Retinal pigment epithelial cell (primary cell): ENCODE measurements around the gene SEC61A2.
A peak's percentile ranks its signal among the peaks of the same experiment; 100 is the strongest.

Experiments
- DNase-seq: peaks from one replicate; pipeline ENCODE4 v3.0.0-alpha.2; 2010; ENCODE audit warnings: low read depth
- H3K4me3 ChIP-seq: 2 replicates; pipeline ENCODE4 v1.5.1; 2011; ENCODE audit warnings: mild to moderate bottlenecking, low read length, control low read depth, moderate library complexity
- TF ChIP-seq, protein P1 (sequence below): conservative IDR thresholded peaks from 2 replicates; pipeline ENCODE4 v1.5.1; 2011; ENCODE audit warnings: low read depth, low read length, control low read depth, inconsistent platforms

SEC61A2 gene

DNA sequence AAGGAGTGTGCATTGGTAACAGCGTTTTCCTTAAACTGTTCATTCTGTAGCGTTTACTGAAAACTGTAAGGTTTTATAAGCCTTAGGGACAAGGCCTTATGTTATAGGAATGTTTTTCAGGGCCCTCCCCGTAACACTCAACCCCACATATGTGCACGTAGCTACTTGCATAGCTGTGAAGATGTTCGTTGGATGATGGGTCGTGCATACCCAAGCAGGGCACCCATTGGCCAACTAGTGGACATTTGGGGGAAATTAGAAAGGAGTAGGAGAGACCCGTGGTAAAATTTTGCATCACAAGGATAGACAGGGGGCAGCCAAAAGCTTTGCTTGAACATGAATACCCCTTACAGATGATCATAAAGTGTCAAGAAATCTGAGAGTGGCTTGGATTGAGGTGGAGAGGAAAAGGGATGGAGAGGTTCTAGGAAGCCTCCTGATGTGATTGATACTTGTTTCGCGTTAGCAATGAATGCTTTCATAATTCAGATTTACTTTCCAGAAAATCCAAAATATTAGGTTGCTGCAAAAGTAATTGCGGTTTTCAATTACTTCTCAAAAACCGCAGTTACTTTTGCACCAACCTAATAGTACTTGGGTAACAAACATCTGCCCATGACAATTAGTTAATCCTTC, 878 bp downstream of the SEC61A2 start:
- TF ChIP-seq, protein P1, sequence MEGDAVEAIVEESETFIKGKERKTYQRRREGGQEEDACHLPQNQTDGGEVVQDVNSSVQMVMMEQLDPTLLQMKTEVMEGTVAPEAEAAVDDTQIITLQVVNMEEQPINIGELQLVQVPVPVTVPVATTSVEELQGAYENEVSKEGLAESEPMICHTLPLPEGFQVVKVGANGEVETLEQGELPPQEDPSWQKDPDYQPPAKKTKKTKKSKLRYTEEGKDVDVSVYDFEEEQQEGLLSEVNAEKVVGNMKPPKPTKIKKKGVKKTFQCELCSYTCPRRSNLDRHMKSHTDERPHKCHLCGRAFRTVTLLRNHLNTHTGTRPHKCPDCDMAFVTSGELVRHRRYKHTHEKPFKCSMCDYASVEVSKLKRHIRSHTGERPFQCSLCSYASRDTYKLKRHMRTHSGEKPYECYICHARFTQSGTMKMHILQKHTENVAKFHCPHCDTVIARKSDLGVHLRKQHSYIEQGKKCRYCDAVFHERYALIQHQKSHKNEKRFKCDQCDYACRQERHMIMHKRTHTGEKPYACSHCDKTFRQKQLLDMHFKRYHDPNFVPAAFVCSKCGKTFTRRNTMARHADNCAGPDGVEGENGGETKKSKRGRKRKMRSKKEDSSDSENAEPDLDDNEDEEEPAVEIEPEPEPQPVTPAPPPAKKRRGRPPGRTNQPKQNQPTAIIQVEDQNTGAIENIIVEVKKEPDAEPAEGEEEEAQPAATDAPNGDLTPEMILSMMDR: peak; percentile 66
- H3K4me3 ChIP-seq: peak overlapping the region; percentile 92
- peak; percentile 23 for DNase-seq

DNA sequence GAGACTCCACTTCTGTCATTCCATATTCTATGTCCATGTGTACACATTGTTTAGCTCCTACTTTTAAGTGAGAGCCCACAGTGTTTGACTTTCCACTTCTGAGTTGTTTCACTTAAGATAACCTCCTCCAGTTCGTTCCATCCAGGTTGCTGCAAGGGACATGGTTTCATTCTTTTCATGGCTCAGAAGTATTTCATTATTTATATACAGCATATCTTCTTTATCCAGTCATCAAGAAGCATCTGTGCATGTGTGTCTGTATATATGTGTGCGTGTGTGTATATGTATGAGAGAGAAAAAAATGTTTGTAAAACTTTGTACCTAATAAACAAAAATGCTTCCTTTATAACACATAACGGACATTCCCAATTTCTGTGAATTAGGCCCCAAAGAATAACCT, 6.2 kb downstream of the SEC61A2 start:
- TF ChIP-seq, protein P1: no peak
- no peak for DNase-seq
- no peak overlapping the region for H3K4me3 ChIP-seq

DNA sequence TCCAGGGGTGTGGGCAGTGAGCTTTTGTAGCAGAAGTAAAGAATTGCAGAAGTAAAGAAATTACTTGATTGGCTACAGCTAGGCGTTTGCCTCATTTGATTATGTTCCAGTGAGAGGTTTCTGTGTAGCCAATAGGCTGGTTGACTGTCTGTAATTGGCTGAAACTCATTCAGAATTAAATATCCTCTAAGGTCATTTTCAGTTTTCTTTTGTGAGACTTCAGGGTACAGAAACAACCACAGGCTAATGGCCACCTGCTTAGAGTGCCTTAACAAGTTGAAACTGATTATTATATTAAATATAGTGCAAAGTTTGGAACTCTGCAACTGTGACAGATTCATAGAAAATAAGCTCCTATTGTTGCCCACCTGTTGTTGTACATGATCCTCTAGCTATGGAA, 10.6 kb downstream of the SEC61A2 start:
- TF ChIP-seq, protein P1: no peak
- no peak for DNase-seq

DNA sequence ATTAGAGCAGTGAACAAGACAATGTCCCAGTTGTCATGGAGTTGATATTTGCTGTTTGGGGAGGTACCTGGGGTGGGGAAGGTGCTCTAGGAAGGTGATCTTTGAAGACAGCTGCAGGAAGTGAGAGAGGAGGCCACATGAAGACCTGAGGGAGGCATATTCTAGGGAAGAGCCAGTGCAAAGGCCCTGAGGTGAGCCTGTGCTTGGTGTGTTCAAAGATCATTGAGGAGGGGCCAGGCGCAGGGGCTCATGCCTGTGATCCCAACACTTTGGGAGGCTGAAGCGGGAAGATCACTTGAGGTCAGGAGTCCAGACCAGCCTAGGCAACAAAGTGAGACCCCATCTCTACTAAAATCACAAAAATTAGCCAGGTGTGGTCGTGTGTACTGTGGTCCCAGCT, 15.1 kb downstream of the SEC61A2 start:
- no peak for DNase-seq
- H3K4me3 ChIP-seq: no peak overlapping the region
- TF ChIP-seq, protein P1: no peak

More for the DNA sequence above, 10.6 kb downstream of the SEC61A2 start:
- H3K4me3 ChIP-seq: no peak overlapping the region

DNA sequence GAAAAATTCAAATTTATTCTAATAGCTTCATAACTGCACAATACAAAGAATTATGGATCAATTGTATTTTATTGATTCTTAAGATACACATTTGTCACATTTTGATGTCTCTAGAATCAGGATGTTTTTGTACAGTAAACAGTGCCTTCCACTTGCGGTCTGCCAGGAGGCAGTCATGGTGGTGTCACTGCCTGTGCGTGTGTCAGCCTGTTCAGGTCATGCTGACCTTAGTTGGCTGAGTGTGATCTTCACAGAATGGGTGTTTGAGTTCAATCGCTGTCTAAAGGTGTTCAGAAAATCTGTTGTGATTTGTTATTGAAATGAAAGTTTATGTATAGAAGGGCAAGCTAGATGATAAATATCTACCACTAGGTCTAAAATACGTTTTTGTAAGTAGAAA, 20.7 kb downstream of the SEC61A2 start:
- DNase-seq: no peak
- no peak overlapping the region for H3K4me3 ChIP-seq
- TF ChIP-seq, protein P1: no peak

DNA sequence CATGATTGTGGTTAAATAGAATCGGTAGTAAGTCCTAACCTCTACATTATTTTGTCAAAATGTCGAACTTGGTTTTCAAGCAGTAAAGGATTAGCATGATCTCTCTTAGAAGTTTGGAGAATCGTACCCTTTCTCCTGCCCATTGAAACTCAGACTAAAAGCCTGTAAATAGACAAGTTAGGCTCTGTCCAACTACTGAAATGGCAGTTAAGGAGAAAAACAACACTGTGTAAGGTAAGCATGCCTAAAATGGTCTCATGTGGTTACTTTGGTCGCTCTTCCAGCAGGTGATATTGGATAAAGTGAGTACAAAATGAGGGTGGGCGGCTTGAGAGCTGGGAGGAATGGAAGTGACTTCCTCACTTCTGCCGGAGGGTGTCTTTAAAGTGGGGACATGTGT, 25.0 kb downstream of the SEC61A2 start:
- DNase-seq: no peak
- TF ChIP-seq, protein P1: no peak
- no peak overlapping the region for H3K4me3 ChIP-seq

DNA sequence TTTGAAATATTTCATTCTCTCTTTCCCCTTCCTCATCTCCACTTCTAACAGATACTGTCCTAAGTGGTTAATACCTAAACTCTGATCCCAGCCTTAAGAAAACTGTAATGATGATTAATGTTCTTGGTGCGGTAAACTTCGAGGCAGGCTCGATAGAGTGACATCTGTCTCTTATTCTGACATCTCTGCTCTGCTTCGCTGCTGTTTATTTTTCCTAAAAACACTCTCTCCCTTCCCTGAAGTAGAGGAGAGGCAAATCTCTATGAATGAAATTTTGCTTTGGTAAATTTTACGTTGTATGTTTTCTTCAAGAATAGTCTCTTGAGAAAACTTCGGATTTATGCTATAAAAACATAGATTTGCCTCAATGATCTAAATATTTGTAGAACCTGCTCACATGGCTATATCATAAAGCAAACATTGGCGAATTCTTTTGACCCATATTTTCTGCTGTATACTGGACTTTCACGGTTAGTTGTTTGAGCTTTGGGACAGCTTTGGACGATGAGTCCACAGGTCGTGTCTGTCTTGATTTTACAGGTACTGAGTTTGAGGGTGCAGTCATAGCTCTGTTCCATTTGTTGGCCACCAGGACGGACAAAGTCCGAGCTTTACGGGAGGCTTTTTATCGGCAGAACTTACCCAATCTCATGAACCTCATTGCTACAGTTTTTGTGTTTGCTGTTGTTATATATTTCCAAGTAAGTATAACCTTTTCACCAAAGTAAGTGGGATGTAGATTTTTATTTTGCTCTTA, 27.1 kb downstream of the SEC61A2 start:
- no peak for DNase-seq
- no peak overlapping the region for H3K4me3 ChIP-seq
- TF ChIP-seq, protein P1: no peak
